Small intestine (tissue), 16 donors: ENCODE results near the gene BLOC1S4. TPM values are rescaled to one million over a fixed set of nuclear protein-coding genes. Genes with fewer than 3 reads are reported as not detected.
"Not testable (repeated sequence)": the region's sequence is repeated elsewhere in the genome, so short reads cannot be mapped to it uniquely, and the experiment has no call there.

Experiments
- DNase-seq, 2 donors: peaks; one replicate each; pipeline versions ENCODE4 v3.0.0 to v3.0.0-alpha.2; 2013
- FAIRE-seq: peaks from 2 replicates; lab custom pipeline; 2012; peaks lifted over from hg19 to GRCh38; lab: Jason Lieb, UNC
- H3K27ac ChIP-seq, 3 donors: one replicate each; pipeline ENCODE4 v1.5.1; 2013; ENCODE audit warnings: low read length in 2 of 3, mild to moderate bottlenecking in 2 of 3, control low read depth in 1 of 3, inconsistent platforms in 1 of 3, low read depth in 1 of 3, moderate library complexity in 1 of 3
- H3K27me3 ChIP-seq, 3 donors: one replicate each; pipeline ENCODE4 v1.6.1; 2013; ENCODE audit warnings: low read length in 3 of 3, inconsistent platforms in 1 of 3; ENCODE audit not compliant: control insufficient read depth in 3 of 3, insufficient read depth in 3 of 3
- H3K36me3 ChIP-seq, 3 donors: one replicate each; pipeline ENCODE4 v1.6.1; 2013; ENCODE audit warnings: low read length in 3 of 3, inconsistent platforms in 1 of 3, low read depth in 1 of 3, mild to moderate bottlenecking in 1 of 3, moderate library complexity in 1 of 3; ENCODE audit not compliant: control insufficient read depth in 3 of 3, insufficient read depth in 2 of 3
- H3K4me1 ChIP-seq, 3 donors: one replicate each; pipeline ENCODE4 v1.6.1; 2013; ENCODE audit warnings: low read length in 2 of 3, inconsistent platforms in 1 of 3, low read depth in 1 of 3, mild to moderate bottlenecking in 1 of 3, moderate library complexity in 1 of 3; ENCODE audit not compliant: control insufficient read depth in 3 of 3, insufficient read depth in 2 of 3
- H3K4me3 ChIP-seq, 3 donors: one replicate each; pipeline ENCODE4 v1.5.1; 2013; ENCODE audit warnings: low read length in 3 of 3, control low read depth in 1 of 3, inconsistent platforms in 1 of 3, low read depth in 1 of 3, mild to moderate bottlenecking in 1 of 3, moderate library complexity in 1 of 3
- H3K9me3 ChIP-seq, 2 donors: one replicate each; pipeline ENCODE4 v1.6.1; 2013; ENCODE audit warnings: low read depth in 1 of 2, low read length in 1 of 2; ENCODE audit not compliant: control insufficient read depth in 2 of 2, insufficient read depth in 1 of 2
- WGBS, 3 donors: extraction: QIAGEN DNeasy Blood & Tissue Kit; methylation state at CpG; one replicate each; pipeline ENCODE4 v1.1.7; 2013; 5-methylcytosine and 5-hydroxymethylcytosine counted together
- long read RNA-seq, 10 donors: transcript quantifications; one replicate each; lab custom pipeline, GENCODE V29; 2026
- polyA plus RNA-seq, 4 donors: library from polyadenylated mRNA; stranded (reverse) in 3 of 4; unstranded in 1 of 4; fragments of 200-250 nt in 3 of 4; fragments of 120-200 nt in 1 of 4; gene quantifications; one replicate each; pipeline versions ENCODE4 v1.2.1 to v1.2.3, GENCODE V29; 2013
- donor health status: healthy with polysubstance abuse.
- donor health status: control.
- donor health status: control.
- donor health status: Bipolar disorder and iron deficiency.
- donor health status: healthy.

BLOC1S4 gene, protein sequence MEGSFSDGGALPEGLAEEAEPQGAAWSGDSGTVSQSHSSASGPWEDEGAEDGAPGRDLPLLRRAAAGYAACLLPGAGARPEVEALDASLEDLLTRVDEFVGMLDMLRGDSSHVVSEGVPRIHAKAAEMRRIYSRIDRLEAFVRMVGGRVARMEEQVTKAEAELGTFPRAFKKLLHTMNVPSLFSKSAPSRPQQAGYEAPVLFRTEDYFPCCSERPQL
- 10 to 100 TPM; 13.1 to 19.5 (median 16.7) TPM for polyA plus RNA-seq
- long read RNA-seq, donor 1, transcript BLOC1S4-201 (1 exons, 1,617 nt) = major isoform, 51 of 51 reads
- long read RNA-seq, donor 1, partial matches to known transcripts = 0 of 51 reads
- long read RNA-seq, donor 1, other reads (novel, unspliced or antisense) = 0 of 51 reads
- long read RNA-seq, donor 2, transcript BLOC1S4-201 (1 exons, 1,617 nt) = major isoform, 8 of 8 reads
- long read RNA-seq, donor 2, partial matches to known transcripts = 0 of 8 reads
- long read RNA-seq, donor 2, other reads (novel, unspliced or antisense) = 0 of 8 reads
- long read RNA-seq, donor 3, transcript BLOC1S4-201 (1 exons, 1,617 nt) = major isoform, 18 of 18 reads
- long read RNA-seq, donor 3, partial matches to known transcripts = 0 of 18 reads
- long read RNA-seq, donor 3, other reads (novel, unspliced or antisense) = 0 of 18 reads
- long read RNA-seq, donor 4, partial matches to known transcripts = 0 of 1 reads
- long read RNA-seq, donor 4, other reads (novel, unspliced or antisense) = 0 of 1 reads
- long read RNA-seq, donor 5, transcript BLOC1S4-201 (1 exons, 1,617 nt) = major isoform, 13 of 13 reads
- long read RNA-seq, donor 5, partial matches to known transcripts = 0 of 13 reads
- long read RNA-seq, donor 5, other reads (novel, unspliced or antisense) = 0 of 13 reads
- long read RNA-seq, donor 6, transcript BLOC1S4-201 (1 exons, 1,617 nt) = major isoform, 15 of 15 reads
- long read RNA-seq, donor 6, partial matches to known transcripts = 0 of 15 reads
- long read RNA-seq, donor 6, other reads (novel, unspliced or antisense) = 0 of 15 reads
- long read RNA-seq, donor 7 = 0 reads
- long read RNA-seq, donor 8, partial matches to known transcripts = 0 of 2 reads
- long read RNA-seq, donor 8, other reads (novel, unspliced or antisense) = 0 of 2 reads
- long read RNA-seq, donor 9, partial matches to known transcripts = 0 of 1 reads
- long read RNA-seq, donor 9, other reads (novel, unspliced or antisense) = 0 of 1 reads
- long read RNA-seq, donor 10, transcript BLOC1S4-201 (1 exons, 1,617 nt) = major isoform, 27 of 27 reads
- long read RNA-seq, donor 10, partial matches to known transcripts = 0 of 27 reads
- long read RNA-seq, donor 10, other reads (novel, unspliced or antisense) = 0 of 27 reads

DNA sequence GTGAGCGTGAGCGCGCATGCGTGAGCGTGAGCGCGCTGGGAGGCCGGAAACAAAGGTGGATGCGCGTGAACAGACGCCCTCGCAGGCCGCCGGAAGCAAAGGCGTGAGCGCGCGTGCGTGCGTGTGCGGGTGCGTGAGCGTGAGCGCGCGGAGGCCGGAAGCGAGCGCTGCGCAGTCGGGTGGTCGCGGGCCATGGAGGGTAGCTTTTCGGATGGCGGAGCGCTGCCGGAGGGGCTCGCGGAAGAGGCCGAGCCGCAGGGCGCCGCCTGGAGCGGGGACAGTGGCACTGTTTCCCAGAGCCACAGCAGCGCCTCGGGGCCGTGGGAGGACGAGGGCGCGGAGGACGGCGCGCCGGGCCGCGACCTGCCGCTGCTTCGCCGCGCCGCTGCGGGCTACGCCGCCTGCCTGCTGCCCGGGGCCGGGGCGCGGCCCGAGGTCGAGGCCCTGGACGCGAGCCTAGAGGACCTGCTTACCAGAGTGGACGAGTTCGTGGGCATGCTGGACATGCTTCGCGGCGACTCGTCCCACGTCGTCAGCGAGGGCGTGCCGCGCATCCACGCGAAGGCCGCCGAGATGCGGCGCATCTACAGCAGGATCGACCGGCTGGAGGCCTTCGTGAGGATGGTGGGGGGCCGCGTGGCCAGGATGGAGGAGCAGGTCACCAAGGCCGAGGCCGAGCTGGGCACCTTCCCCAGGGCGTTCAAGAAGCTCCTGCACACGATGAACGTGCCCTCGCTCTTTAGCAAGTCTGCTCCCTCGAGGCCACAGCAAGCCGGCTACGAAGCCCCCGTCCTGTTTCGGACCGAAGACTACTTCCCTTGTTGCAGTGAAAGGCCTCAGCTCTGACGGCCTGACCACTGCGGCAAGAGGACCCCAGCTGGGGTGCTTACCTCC lies at the start of gene BLOC1S4:
Gene BLOC1S4 (plus strand): TSS at position 157 of the 894 bp plus-strand sequence. CDS start 36 bp downstream, at position 193.
- H3K36me3 ChIP-seq = peaks cover 0 to 6% (median 0%) of the 10 kb centered on the region in 3 donors
- peak within 1 kb of the TSS; percentile 80 to 94 (median 83) for H3K27ac ChIP-seq
- WGBS, 3 donors = 0% methylated on average over 87 to 109 of the region's 109 CpGs
- peak; percentile 91 to 96 for DNase-seq
- no peaks in the 10 kb centered on the region for H3K27me3 ChIP-seq
- H3K4me1 ChIP-seq = peaks cover 0 to 12% (median 2%) of the 10 kb centered on the region in 3 donors
- no peak for FAIRE-seq
- H3K9me3 ChIP-seq = no peaks in the 10 kb centered on the region
- peak within 1 kb of the TSS; percentile 72 to 87 (median 81) for H3K4me3 ChIP-seq

DNA sequence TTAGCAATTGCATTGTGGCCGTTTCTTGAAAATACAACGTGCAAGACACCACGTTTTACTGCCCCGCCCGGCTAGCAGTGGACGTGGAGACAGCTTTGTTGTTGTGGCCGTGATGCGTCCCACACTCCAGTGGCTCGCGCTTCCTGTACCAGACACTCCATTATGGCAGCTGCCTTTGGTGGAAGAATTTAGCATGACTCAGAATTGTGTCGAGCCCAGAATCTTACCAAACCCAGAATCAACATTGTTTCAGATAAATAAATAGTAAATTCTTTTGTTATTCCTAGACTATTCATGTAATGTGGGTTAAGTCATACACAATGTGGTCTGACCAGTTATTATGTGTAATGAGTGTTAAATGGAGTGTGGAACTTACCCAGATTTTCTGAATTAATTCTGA lies 47.6 kb upstream of the BLOC1S4 start:
- H3K27ac ChIP-seq = no peak overlapping the region

GRCh38 chr4:6671648-6672047 lies 44.3 kb upstream of the BLOC1S4 start:
- FAIRE-seq = no peak
- DNase-seq = no peak
- no peak overlapping the region for H3K27ac ChIP-seq

More for the DNA sequence above, 47.6 kb upstream of the BLOC1S4 start:
- FAIRE-seq = no peak
- 64 to 87% (median 79%) methylated on average over 11 of the region's 11 CpGs for WGBS, 3 donors
- Histone ChIP-seq H3K27me3 (peaks cover 0 to 19% (median 8%) of the 10 kb centered on the region in 3 donors), H3K4me3 (no peak overlapping the region), H3K36me3 (no peaks in the 10 kb centered on the region), H3K9me3 (no peaks in the 10 kb centered on the region), H3K4me1 (no peaks in the 10 kb centered on the region)
- DNase-seq = no peak

GRCh38 chr4:6672131-6672530 lies 43.8 kb upstream of the BLOC1S4 start:
- DNase-seq = no peak
- Histone ChIP-seq H3K36me3 (peaks cover 0 to 10% (median 0%) of the 10 kb centered on the region in 3 donors), H3K4me1 (peaks cover 5 to 16% (median 6%) of the 10 kb centered on the region in 3 donors), H3K4me3 (no peak overlapping the region), H3K27me3 (no peaks in the 10 kb centered on the region), H3K9me3 (no peaks in the 10 kb centered on the region), H3K27ac (no peak overlapping the region)
- no peak for FAIRE-seq
- WGBS, 3 donors = 95 to 97% (median 95%) methylated on average over 19 of the region's 19 CpGs

More at GRCh38 chr4:6671648-6672047, 44.3 kb upstream of the BLOC1S4 start:
- Histone ChIP-seq H3K4me1 (peaks cover 5 to 16% (median 6%) of the 10 kb centered on the region in 3 donors), H3K9me3 (no peaks in the 10 kb centered on the region), H3K36me3 (peaks cover 0 to 5% (median 0%) of the 10 kb centered on the region in 3 donors), H3K4me3 (no peak overlapping the region), H3K27me3 (no peaks in the 10 kb centered on the region)
- 88 to 100% (median 88%) methylated on average over 1 of the region's 1 CpG for WGBS, 3 donors

GRCh38 chr4:6672541-6673190 lies 43.3 kb upstream of the BLOC1S4 start:
- Histone ChIP-seq H3K36me3 (peaks cover 0 to 12% (median 0%) of the 10 kb centered on the region in 3 donors), H3K4me1 (peaks cover 5 to 16% (median 6%) of the 10 kb centered on the region in 3 donors), H3K27ac (peak overlapping the region in 1 of 3 donors; percentile 75)
- DNase-seq, FAIRE-seq, H3K9me3 ChIP-seq, H3K27me3 ChIP-seq, H3K4me3 ChIP-seq: not testable (repeated sequence)
- 95 to 99% (median 97%) methylated on average over 22 to 34 of the region's 34 CpGs for WGBS, 3 donors

DNA sequence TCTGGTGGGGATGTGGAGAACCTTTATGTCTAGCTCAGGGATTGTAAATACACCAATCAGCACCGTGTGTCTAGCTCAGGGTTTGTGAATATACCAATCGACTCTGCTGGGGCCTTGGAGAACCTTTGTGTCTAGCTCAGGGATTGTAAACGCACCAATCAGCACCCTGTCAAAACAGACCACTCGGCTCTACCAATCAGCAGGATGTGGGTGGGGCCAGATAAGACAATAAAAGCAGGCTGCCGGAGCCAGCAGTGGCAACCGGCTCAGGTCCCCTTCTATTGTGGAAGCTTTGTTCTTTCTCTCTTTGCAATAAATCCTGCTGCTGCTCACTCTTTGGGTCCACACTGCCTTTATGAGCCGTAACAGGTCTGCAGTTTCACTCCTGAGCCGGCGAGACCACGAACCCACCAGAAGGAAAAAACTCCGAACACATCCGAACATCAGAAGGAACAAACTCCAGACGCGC lies 42.7 kb upstream of the BLOC1S4 start:
- not testable (repeated sequence) for FAIRE-seq, H3K9me3 ChIP-seq, H3K27me3 ChIP-seq
- DNase-seq = peak in 1 of 2 donors; percentile 34
- H3K27ac ChIP-seq = peak overlapping the region; percentile 75 to 91 (median 87)
- peaks cover 5 to 16% (median 6%) of the 10 kb centered on the region in 3 donors for H3K4me1 ChIP-seq
- WGBS, 3 donors = 23 to 33% (median 32%) methylated on average over 12 to 14 of the region's 14 CpGs
- peaks cover 0 to 13% (median 0%) of the 10 kb centered on the region in 3 donors for H3K36me3 ChIP-seq
- peak overlapping the region in 2 of 3 donors; percentile 52 to 86 for H3K4me3 ChIP-seq
